RKO (cell line): Measurements from ENCODE around the gene APBA1.
"Not testable (repeated sequence)": the region's sequence is repeated elsewhere in the genome, so short reads cannot be mapped to it uniquely, and the experiment has no call there.

ENCODE experiments used
- DNase-seq: peaks from one replicate; pipeline ENCODE4 v3.0.0-alpha.2; 2016; ENCODE audit warnings: low spot score

Gene APBA1

GRCh38 chr9:69440254-69440955 is 231.8 kb downstream of the APBA1 start:
- not testable (repeated sequence) for DNase-seq

- not testable (repeated sequence) for DNase-seq
Measured at GRCh38 chr9:69439654-69440053, 232.5 kb downstream of the APBA1 start.

DNA sequence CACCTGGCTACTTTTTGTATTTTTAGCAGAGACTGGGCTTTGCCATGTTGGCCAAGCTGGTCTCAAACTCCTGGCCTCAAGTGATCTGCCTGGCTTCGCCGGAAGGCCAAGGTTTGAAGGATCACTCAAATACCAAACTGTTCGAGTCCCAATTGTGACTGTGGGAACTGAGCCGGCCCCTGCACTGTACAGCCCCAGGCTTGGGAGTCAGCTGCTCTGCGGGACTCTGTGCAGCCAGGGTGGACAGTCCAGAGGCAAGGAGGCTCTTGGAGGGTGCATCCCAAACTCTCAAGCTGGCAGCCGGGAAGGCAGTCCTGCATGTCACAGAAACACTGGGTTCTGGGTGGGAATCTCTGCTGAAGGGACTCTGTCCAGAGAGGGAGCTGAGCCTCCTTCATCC is 238.2 kb downstream of the APBA1 start:
- DNase-seq, result no peak

DNA sequence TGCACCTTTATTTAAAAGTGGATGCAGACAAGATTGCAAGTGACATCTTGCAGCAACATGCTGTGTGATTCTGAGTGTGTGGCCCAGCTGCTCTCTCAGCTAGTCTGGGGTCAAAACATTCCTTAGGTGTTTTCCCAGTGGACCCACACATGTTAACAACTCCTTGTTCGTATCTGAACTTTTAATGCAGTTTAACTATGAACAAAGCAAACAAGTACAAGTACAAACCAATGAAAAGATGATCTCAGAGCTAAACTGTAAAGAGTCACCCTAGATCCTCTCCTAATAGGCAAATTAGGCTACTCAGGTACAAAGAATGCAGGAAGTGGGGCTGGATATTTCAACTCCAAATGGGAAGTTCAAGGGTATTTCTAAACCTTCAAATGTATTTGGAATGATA is 238.8 kb downstream of the APBA1 start:
- DNase-seq, result no peak

DNA sequence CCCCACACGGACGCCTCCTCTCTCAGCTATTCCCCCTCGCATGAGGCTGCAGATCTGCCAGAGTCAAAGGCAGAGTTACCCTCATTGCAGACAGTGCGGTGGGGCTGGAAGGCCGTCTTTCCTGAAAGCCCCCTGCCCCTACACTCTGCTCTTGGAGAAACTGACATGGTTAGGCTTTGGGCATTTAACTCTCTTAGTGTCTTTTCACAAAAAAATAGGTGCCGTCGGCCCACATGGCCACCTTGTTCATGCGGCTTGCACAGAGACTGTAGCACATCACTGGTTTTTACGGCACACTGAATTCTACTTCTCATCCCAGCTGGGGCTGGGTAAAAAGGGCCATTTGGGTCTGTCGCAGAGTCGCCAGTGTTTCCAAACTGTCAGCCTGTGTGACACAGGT is 239.5 kb downstream of the APBA1 start:
- no peak for DNase-seq

DNA sequence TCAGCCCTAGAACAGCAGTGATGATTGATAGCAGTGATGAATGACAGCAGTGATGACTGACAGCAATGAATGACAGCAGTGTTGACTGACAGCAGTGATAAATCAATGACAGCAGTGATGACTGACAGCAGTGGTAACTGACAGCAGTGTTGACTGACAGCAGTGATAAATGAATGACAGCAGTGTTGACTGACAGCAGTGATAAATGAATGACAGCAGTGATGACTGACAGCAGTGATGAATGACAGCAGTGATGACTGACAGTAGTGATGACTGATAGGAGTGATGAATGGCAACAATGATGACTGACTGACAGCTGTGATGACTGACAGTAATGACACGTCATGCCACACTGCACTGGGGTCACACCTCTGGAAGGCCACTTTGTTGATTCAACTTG is 240.4 kb downstream of the APBA1 start:
- DNase-seq, result peak; percentile 19

GRCh38 chr9:69431203-69431602 is 241.0 kb downstream of the APBA1 start:
- DNase-seq, result no peak

GRCh38 chr9:69430206-69430605 is 242.0 kb downstream of the APBA1 start:
- no peak for DNase-seq

DNA sequence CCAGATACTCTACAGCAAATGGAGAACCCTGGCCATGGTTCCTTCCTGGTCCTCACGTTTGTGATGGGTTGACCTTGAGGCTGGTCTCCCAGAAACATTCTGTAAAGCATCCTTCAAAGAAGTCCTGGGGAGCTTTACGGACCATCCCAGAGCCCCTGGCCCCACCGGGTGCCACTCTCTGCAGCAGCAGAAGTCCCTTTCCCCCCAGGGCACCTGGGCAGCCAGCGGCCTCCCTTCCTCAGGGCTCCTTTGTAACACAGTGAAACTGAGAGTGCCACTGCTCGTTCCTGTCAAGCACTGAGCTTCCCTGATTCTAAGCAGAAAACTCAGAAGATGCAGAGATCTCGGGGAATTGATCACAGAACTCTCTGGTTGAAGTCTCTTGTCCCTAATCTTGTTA is 242.9 kb downstream of the APBA1 start:
- DNase-seq, result no peak

- DNase-seq, result no peak
Measured at GRCh38 chr9:69428017-69428785, 244.0 kb downstream of the APBA1 start.

- DNase-seq, result no peak
Measured at GRCh38 chr9:69427286-69427685, 244.9 kb downstream of the APBA1 start.

GRCh38 chr9:69425136-69425801 is 246.9 kb downstream of the APBA1 start:
- DNase-seq, result no peak

DNA sequence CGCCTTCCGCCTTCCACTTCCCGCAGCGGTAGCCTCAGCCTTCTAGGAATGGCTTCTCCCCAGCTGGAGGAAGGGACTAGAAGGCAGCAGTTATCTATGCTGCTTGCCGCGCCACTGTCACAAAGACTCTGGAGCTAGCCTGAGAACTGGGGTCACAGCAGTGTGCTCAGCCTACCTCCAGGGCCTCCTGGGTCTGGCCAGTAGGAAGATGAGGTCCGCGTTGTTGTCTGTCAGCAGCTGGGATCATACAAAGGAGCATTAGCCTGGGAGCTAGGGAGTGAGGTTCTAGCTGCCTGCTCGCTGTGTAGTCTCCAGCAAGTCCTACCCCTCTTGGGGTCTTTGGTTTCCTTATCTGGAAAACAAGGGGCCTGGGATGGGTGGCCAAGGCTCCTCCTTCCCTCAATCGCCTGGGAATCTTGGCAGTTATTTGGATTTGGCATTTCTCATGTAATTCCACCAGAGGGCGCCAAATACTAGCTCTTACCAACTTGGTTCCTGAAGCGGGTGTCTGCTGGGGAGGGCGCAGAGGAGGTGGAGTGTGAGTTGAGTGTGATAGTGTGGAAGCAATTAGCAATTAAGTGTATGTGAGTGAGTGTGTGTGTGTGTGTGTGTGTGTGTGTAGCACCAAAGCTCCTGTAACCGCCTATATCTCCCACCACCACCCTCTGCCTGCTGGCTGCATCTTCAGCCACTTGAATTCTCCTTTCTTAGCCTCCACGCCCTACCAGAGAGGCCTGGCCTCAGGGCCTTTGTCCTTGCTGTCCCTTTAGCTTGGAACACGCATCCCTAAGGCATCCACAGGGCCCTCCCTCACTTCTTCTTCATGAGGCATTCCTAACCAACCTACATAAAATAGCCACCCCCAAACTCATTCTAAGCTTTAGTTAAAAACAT is 250.0 kb downstream of the APBA1 start:
- DNase-seq, result peak; percentile 52

DNA sequence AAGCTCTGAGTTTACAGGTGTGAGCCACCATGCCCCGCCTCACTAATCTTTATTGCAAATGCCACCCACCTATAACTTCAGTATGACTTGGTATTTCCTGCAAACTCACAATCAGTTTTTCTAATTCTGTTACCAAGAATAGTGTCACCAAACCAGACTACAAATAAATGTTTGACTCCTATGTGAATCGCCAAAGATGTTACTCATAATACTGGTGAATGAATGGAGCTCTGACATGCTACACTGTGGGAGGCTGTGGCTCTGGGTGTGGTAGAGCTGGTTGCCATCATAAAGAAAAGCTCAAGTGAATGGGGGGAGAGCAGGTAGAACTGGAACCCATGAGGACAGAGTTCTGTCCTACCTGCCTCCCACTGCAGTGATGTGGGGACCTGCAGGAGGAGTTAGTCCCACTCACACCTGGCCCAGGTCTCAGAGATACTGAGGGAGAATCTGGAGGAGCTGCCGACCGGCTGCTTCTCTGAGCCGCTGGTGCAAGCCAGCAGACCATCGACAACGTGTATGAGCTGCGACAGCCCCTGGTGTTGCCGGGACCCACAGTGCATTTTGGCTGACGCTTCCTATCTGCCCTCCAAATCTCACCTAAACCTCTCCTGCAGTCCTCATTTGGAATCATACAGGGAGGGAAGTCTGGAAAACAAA is 251.4 kb downstream of the APBA1 start:
- DNase-seq, result no peak

DNA sequence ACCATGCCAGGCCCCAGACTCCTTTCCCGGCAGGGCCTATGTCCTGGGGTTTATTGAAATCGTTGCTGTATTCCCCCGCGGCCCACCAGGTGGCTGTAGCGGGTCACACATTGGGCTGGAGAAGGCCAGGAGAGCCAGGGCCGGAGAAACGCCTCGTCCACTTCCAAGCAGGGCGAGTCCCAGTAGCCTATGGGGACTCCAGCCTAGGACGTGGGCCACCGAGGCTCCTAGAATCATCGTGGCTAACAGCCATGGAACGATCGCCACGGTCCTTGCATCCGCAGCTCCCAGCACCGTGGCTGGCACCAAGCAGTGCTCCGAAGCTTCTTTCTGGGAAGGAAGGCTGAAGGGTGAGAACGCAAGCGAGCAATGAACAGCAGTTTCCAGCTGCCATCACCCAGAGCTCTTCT is 259.4 kb downstream of the APBA1 start:
- DNase-seq, result no peak

DNA sequence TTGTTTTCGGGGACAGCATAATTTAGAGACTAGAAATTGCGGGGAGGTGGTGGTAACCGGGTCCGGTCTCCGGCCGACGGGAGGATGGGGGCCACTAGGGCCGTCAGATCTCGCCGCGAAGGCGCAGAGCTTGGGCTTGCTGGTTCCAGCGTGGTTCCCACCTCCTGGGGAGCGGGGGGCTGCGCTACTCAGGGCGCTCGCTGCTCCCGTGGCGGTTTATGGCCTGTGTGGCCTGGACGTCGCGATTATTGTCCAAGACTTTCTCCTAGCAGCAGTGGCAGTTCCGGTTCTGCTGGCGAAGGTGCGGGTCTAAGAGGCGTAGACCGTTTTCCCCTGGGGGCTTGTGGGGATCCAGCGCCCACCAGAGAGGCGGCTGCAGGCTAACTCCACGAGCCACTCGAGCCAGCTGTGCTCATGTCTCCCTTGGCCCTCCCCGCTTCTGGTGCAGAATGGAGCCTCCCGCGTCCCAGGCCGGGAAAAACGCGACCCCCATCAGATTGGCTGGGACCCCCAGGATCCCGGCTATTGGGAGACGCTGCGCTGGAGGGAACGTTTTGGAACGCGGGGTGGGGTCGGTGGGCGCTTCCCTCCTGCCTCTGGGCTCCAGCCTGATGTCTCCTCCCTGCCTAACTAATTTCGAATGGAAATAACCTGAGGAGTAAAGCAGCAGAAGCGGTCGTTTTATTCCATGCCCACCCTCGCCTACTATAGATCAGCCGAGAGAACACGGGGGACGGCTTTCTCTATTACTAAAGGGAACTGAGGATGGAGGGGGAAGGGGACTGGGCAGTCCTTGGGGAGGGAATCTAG is 260.0 kb downstream of the APBA1 start:
- DNase-seq, result no peak

GRCh38 chr9:69411246-69411645 is 260.9 kb downstream of the APBA1 start:
- DNase-seq, result no peak

- not testable (repeated sequence) for DNase-seq
Measured at GRCh38 chr9:69409936-69410335, 262.2 kb downstream of the APBA1 start.

DNA sequence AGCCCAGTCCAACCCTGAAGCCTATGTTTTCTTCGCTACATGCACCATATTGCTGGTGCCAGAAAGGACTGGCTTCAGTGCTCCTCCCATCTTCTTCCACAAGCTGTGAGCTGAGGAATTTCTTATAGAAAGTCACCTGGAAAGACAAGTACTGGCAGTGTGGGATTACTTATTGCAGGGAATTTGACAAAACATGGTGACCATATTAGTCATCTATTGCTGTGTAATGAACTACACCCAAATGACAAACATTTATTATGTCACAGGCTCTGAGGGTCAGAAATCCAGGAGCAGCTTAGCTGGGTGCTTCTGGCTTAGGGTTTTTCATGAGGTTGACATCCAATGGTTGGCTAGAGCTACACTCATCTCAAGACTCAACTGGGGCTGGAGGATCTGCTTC is 271.7 kb downstream of the APBA1 start:
- DNase-seq, result no peak

GRCh38 chr9:69397384-69398214 is 274.6 kb downstream of the APBA1 start:
- DNase-seq, result no peak
